ENCODE measurements around the gene TRIM24.

DNA sequence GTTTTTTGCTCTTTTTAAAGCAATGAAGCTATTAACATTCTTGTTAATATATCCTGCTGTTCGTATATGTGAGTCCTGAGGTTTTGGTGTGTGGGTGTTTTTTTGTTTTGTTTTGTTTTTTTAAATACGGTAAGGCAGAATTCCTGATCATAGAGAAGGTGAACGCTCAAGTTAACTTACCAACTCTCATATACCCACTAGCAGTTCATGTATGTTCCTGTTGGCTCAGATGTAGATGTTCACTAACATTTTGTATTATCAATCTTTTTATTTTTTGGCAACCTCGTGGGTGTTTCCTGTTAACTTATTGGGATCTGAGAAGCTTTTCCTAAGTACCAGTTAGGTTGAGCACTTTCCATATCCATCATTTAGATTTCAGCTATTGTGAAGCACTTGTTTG, 20.5 kb downstream of the TRIM24 start:
- TF ChIP-seq, protein P1, sequence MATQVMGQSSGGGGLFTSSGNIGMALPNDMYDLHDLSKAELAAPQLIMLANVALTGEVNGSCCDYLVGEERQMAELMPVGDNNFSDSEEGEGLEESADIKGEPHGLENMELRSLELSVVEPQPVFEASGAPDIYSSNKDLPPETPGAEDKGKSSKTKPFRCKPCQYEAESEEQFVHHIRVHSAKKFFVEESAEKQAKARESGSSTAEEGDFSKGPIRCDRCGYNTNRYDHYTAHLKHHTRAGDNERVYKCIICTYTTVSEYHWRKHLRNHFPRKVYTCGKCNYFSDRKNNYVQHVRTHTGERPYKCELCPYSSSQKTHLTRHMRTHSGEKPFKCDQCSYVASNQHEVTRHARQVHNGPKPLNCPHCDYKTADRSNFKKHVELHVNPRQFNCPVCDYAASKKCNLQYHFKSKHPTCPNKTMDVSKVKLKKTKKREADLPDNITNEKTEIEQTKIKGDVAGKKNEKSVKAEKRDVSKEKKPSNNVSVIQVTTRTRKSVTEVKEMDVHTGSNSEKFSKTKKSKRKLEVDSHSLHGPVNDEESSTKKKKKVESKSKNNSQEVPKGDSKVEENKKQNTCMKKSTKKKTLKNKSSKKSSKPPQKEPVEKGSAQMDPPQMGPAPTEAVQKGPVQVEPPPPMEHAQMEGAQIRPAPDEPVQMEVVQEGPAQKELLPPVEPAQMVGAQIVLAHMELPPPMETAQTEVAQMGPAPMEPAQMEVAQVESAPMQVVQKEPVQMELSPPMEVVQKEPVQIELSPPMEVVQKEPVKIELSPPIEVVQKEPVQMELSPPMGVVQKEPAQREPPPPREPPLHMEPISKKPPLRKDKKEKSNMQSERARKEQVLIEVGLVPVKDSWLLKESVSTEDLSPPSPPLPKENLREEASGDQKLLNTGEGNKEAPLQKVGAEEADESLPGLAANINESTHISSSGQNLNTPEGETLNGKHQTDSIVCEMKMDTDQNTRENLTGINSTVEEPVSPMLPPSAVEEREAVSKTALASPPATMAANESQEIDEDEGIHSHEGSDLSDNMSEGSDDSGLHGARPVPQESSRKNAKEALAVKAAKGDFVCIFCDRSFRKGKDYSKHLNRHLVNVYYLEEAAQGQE (IDR thresholded peaks at IDR 0.05; ENCODE audit: insufficient read depth in 1 of 2, low read depth in 2 of 2, low read length in 2 of 2), result no peak
- TF ChIP-seq POLR2AphosphoS5 (IDR thresholded peaks at IDR 0.05; ENCODE audit: low read depth, low read length), result no peak
- TF ChIP-seq SIN3A (IDR thresholded peaks at IDR 0.05; ENCODE audit: borderline replicate concordance, insufficient read depth, low read length), result no peak
- no peak for TF ChIP-seq TAF1 (IDR thresholded peaks at IDR 0.05; ENCODE audit: borderline replicate concordance, insufficient read depth, low read length)
